ENCODE results near the gene FNDC11. TPM values are rescaled to one million over a fixed set of nuclear protein-coding genes. Genes with fewer than 3 reads are reported as not detected.

The FNDC11 gene
- total and polyA plus RNA-seq, 2 of the 13 experiments (the other 11 are each of a cell fraction or from before 2014, with no cell fraction given): 0.07 TPM; not detected in 1

- in situ Hi-C loops (cut with HindIII; ENCODE audit: extremely low pct_ligation_motif_present, low pct_unique_long_range_greater_than_20kb): loop anchor here (5.0 kb wide), 1 partner anchor 38 kb away; no protein-coding TSS in a partner anchor
- POLR2A ChIA-PET: interaction anchor here (0.8 to 2.2 kb wide), 3 partner anchors 18 to 325 kb away, joined by 3 to 11 read pairs (median 3); partner anchors contain the start of genes PPDPF, RTEL1 and TPD52L2
- TF ChIP-seq, protein P1, sequence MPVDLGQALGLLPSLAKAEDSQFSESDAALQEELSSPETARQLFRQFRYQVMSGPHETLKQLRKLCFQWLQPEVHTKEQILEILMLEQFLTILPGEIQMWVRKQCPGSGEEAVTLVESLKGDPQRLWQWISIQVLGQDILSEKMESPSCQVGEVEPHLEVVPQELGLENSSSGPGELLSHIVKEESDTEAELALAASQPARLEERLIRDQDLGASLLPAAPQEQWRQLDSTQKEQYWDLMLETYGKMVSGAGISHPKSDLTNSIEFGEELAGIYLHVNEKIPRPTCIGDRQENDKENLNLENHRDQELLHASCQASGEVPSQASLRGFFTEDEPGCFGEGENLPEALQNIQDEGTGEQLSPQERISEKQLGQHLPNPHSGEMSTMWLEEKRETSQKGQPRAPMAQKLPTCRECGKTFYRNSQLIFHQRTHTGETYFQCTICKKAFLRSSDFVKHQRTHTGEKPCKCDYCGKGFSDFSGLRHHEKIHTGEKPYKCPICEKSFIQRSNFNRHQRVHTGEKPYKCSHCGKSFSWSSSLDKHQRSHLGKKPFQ (CRISPR knock-in tag; IDR thresholded peaks at IDR 0.05; ENCODE audit: insufficient replicate concordance): no peak
- TF ChIP-seq TRIM22 (IDR thresholded peaks at IDR 0.05) (no peak), ZNF292 (CRISPR knock-in tag; IDR thresholded peaks at IDR 0.05; ENCODE audit: borderline replicate concordance, low read depth) (no peak), ZNF766 (CRISPR knock-in tag; IDR thresholded peaks at IDR 0.05; ENCODE audit: borderline replicate concordance) (no peak), KLF15 (CRISPR knock-in tag; IDR thresholded peaks at IDR 0.05; ENCODE audit: borderline replicate concordance) (no peak), SALL2 (CRISPR knock-in tag; IDR thresholded peaks at IDR 0.05) (no peak), HNRNPLL (IDR thresholded peaks at IDR 0.05; ENCODE audit: low read depth, low read length, poor library complexity, severe bottlenecking) (peak; percentile 12), ZNF30 (CRISPR knock-in tag; IDR thresholded peaks at IDR 0.05) (no peak), SNAPC2 (CRISPR knock-in tag; IDR thresholded peaks at IDR 0.05) (no peak), ZNF776 (CRISPR knock-in tag; IDR thresholded peaks at IDR 0.05) (0 out of 2 replicates have a peak, but pooled peaks have one; percentile 24), TOPORS (CRISPR knock-in tag; IDR thresholded peaks at IDR 0.05) (no peak)
- TF ChIP-seq, protein P2, sequence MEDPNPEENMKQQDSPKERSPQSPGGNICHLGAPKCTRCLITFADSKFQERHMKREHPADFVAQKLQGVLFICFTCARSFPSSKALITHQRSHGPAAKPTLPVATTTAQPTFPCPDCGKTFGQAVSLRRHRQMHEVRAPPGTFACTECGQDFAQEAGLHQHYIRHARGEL (CRISPR knock-in tag; IDR thresholded peaks at IDR 0.05): 0 out of 2 replicates have a peak, but pooled peaks have one; percentile 46
- TF ChIP-seq, protein P3, sequence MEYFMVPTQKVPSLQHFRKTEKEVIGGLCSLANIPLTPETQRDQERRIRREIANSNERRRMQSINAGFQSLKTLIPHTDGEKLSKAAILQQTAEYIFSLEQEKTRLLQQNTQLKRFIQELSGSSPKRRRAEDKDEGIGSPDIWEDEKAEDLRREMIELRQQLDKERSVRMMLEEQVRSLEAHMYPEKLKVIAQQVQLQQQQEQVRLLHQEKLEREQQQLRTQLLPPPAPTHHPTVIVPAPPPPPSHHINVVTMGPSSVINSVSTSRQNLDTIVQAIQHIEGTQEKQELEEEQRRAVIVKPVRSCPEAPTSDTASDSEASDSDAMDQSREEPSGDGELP (IDR thresholded peaks at IDR 0.05; ENCODE audit: borderline replicate concordance, low read depth): no peak
- TF ChIP-seq, protein P4, sequence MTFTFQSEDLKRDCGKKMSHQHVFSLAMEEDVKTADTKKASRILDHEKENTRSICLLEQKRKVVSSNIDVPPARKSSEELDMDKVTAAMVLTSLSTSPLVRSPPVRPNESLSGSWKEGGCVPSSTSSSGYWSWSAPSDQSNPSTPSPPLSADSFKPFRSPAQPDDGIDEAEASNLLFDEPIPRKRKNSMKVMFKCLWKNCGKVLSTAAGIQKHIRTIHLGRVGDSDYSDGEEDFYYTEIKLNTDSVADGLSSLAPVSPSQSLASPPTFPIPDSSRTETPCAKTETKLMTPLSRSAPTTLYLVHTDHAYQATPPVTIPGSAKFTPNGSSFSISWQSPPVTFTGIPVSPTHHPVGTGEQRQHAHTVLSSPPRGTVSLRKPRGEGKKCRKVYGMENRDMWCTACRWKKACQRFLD (CRISPR knock-in tag; IDR thresholded peaks at IDR 0.05; ENCODE audit: borderline replicate concordance): no peak
Observed at GRCh38 chr20:63539441-63540370, 14.3 kb upstream of the FNDC11 start.

More at GRCh38 chr20:63539441-63540370, 14.3 kb upstream of the FNDC11 start:
- Histone ChIP-seq H3K27me3 (ENCODE audit: control insufficient read depth in 1 of 2, insufficient read depth in 2 of 2, low read length in 2 of 2) (peaks cover 41 to 69% of the 10 kb centered on the region in 2 experiments), H3K4me2 (ENCODE audit: low read depth, low read length) (peak overlapping the region; percentile 54; the same call in 1 of the 2 replicates), H3K9me3 (ENCODE audit: low read length) (no peaks in the 10 kb centered on the region), H3K27ac (ENCODE audit: extremely low read length, insufficient read depth, low read length) (no peak overlapping the region), H3K79me2 (ENCODE audit: insufficient read depth, low read length) (no peaks in the 10 kb centered on the region), H3K9ac (ENCODE audit: insufficient read depth, low read depth, low read length) (no peak overlapping the region), H4K20me1 (ENCODE audit: insufficient read depth, low read length) (no peaks in the 10 kb centered on the region), H3K36me3 (replicated peaks in 1 of 2; ENCODE audit: control insufficient read depth in 1 of 2, insufficient read depth in 2 of 2, low read length in 2 of 2) (no peaks in the 10 kb centered on the region), H3K4me1 (ENCODE audit: insufficient read depth, low read length) (peaks cover 51% of the 10 kb centered on the region), H2AFZ (ENCODE audit: low read length) (no peak overlapping the region), H3K4me3 (replicated peaks in 1 of 3; ENCODE audit: insufficient read depth in 1 of 3, low read depth in 2 of 3, low read length in 3 of 3) (peak overlapping the region in 1 of 3 experiments; percentile 15; a peak in 1 of 6 replicates)
- no peak for FAIRE-seq
- DNase-seq (ENCODE audit: low spot score): no peak
- ATAC-seq: no peak
- BruUV-seq (replicated peaks): no TSS peak
- intact Hi-C loops (cut with micrococcal nuclease; ENCODE audit: unreplicated experiment): loop anchor here (2.0 to 10.0 kb wide), 5 partner anchors 88 to 433 kb away; partner anchors contain the start of genes GMEB2, LIME1, RTEL1 and SLC2A4RG
- 49% methylated on average over 24 of the region's 29 CpGs for WGBS (ENCODE audit: low lambda C conversion rate)
- CTCF ChIA-PET (ENCODE audit: low intra/inter-chr PET ratio, low total read pairs): interaction anchor here (2.7 kb wide), 1 partner anchor 40 kb away, joined by 29 read pairs; no protein-coding TSS in a partner anchor

Data from HepG2 (cell line).